Activated gamma-delta T cell treated with Interleukin-2 at 50 U/mL for 16 hours (primary cell): Measurements from ENCODE around the gene HAUS2.
"Not testable (repeated sequence)": the region's sequence is repeated elsewhere in the genome, so short reads cannot be mapped to it uniquely, and the experiment has no call there.

ENCODE experiments used
- DNase-seq: peaks from one replicate; pipeline ENCODE4 v3.0.0-alpha.2; 2020

Gene HAUS2

GRCh38 chr15:42576040-42576594, 27.5 kb downstream of the HAUS2 start:
- no peak for DNase-seq

- DNase-seq, result no peak
Measured at GRCh38 chr15:42576776-42577175, 28.1 kb downstream of the HAUS2 start.

DNA sequence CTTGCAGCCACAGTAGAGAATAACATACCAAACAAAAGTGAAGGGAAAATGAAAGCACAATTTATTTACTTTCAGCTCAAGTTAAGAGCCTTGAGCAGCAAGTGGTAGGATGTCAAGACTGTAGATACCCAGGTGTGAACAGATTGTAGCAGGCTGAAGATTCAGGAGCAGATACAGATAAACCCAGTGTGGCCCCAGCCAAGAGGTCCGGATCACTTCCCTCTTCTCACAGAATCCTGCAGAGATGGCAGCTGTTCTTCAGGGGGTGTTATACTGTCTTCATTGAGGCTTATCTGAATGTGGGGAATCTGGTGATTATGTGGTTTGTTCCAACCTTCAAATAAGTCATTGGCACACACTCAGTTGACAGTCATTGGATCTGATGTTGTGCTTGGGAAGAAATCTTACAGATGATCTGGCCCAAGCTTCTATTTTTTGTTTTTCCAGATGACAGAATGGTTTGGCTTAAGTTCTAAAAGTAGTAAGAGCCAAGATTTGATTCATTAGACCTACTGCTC, 28.9 kb downstream of the HAUS2 start:
- no peak for DNase-seq

GRCh38 chr15:42578984-42579537, 30.4 kb downstream of the HAUS2 start:
- no peak for DNase-seq

GRCh38 chr15:42581272-42581730, 32.7 kb downstream of the HAUS2 start:
- DNase-seq, result peak; percentile 81

GRCh38 chr15:42582569-42583375, 34.1 kb downstream of the HAUS2 start:
- DNase-seq, result no peak

DNA sequence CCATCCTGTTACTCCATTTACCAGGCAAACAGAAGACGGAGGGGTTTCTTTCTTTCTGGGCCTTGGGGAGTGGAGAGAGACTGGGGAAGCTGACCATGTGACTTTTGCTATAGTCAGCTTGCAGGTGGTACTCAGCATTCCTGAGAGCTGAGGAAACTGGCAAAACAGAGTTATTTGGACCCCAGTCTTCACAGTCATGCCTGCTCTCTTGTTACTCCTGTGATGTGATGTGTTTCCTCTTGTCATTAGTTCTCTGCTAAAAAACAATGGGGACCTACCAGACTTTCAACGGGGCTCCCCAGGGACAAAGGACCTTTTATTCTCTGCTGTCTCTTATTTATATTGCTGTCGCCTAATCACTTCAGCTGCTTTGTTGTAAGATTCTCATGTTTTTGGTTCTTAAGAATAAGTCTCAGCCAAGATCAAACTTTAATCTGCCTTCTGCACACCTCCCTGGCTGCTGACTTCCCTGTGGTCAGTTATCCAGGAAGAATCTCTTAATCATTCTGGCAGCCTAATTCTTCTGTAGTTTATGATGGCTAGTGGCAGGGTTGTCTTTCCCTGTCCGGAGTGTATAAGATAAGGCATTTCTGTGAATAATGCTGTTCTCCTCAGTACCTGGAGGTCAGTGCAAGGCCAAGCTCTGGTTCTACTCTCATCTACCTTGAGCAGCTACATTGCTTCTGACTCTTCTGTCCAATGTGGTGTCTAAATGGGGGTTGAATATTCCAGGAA, 35.6 kb downstream of the HAUS2 start:
- no peak for DNase-seq

DNA sequence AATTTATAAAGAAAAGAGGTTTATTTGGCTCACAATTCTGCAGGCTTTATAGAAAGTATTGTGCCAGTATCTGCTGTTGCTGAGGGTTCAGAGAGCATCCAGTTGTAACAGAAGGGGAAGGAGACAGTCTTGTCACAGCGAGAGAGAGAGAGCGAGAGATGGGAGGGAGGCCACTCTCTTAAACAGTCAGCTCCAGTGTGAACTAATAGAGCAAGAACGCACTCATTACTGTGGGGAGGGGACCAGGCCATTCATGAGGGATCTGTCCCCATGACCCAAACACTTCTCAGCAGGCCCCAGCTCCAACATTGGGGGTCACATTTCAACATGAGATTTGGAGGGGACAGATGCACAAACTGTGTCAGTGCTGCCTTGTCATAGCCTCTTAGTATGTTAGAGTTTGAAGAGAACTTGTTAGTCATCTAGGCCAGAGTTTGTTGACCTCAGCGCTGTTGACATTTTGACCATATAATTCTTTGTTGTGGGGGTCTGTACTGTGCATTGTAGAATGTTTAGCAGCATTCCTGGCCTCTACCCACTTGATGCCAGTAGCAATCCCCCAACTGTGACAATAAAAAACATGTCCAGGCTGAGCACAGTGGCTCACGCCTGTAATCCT, 42.1 kb downstream of the HAUS2 start:
- DNase-seq, result no peak

DNA sequence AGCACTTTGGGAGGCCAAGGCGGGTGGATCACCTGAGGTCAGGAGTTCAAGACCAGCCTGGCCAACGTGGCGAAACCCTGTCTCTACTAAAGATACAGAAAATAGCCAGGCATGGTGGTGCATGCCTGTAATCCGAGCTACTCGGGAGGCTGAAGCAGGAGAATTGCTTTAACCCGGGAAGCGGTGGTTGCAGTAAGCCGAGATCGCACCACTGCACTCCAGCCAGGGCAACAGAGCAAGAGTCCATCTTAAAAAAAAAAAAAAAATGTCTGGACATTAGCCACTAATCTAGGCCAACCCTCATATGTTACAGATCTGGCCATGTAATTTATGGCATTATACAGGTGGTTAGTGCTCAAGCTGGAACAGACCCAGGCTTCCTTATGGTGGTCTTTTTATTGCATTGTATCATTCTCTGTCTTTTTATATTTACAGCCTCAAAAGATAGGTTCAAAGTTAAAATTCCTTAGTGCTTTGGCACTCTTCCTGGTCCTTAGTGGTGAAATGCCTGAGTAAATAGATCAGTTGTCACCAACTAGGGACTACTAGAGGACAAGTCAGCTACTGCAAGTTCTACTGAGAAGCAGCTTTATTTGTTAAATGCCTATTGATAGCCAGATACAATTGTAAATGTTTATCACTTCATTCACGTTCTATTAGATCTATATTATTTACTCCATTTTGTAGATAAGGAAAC, 42.7 kb downstream of the HAUS2 start:
- DNase-seq, result no peak

DNA sequence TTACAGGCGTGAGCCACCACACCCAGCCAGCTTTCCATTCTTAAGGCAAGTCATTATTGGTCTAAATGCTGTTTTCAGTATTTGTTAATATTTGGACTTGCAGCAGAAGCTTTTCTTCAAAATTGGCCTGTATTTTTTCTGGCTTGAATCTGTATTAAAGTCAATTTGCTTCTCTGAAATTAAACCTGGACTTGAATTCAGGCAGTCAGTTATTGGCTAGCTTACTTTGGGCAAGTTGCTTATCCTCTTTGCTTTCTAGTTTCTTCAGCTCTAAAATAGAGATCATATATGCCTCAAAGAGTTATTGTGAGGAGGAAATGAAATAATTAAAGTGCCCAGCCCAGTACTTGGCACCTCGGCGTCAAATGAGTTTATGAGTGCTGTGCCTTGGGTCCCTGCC, 44.1 kb downstream of the HAUS2 start:
- no peak for DNase-seq

- DNase-seq, result no peak
Measured at GRCh38 chr15:42593143-42593542, 44.5 kb downstream of the HAUS2 start.

DNA sequence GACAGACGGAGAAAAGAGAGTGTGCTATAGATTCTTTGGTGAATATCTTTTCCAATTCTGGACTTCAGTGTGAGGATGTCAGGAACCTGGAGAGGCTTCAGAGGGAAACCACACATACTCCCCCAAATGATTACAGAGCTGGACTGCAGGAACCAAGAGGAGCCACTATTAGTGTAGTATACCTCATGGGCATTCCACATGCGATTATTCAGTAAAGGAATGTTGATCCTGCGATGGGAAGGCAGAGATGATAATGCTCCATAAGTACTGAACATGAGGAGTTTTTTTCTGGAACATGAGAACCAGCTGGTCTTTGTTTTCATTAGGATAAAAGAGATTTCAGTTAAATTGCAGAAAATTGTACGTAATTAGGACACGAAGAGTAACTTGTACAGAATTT, 45.5 kb downstream of the HAUS2 start:
- no peak for DNase-seq

DNA sequence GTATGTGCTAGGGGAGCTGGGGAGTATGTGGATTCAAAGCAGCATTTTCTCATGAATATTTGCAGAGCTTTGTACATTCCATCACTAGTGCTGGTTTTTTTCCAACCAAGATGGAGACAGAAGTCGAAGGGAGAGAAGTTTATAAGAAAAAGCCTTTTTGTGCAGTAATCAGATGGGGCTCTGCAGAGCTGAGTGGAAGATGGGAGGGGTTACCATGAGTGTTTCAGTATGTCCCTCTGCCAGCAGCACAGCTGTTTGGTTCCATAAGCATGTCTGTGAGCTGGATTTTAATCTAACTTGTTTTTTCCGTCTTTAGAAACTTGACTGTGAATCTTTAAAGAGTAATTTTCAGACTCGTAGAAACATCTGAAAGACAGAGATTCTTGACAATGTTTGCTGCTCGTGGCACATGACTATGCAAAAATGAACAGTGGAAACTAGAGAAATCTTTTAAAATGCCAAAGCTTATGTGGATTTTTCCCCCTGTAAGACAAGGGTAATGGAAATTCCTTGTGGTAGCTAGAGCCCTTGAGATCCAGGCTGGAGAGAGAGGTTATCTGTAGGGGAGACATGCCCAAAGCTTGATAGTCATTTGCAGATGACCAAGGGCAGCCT, 47.1 kb downstream of the HAUS2 start:
- no peak for DNase-seq

GRCh38 chr15:42601316-42601715, 52.7 kb downstream of the HAUS2 start:
- DNase-seq, result not testable (repeated sequence)

DNA sequence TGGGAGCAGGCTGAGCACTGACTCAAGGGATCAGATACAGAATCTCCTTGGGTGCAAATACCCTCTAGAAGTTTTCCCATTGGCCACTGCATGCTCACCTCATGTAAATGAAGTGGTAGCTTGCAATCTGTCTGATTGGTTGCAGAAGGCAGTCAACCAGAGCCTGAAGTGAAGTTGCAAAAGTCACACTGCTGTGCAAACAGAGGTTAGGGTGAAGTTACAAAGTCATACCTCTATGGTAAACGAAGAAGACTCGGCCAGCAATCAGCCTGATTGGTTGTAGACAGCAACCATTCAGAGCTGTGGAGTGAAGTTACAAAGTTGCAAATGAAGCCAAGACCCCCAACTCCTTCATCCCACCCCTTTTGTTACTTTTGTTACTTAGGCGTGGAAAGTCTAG, 53.9 kb downstream of the HAUS2 start:
- no peak for DNase-seq

DNA sequence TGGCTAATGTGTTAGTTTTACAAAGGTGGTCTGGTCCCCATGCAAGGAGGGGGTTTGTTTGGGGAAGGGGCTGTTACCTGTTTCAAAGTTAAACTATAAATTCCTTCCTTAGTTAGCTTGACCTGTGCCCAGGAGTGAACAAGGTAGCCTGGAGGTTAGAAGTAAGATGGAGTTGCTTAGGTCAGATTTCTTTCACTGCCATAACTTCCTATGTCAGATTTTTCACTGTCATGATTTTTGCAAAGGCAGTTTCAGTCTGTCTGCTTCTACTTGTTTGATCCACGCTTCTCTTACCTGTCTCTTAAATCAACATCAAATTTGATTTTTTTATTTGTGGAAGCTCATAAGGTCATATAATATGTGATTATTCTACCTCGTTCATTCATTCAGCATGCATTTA, 55.3 kb downstream of the HAUS2 start:
- no peak for DNase-seq

DNA sequence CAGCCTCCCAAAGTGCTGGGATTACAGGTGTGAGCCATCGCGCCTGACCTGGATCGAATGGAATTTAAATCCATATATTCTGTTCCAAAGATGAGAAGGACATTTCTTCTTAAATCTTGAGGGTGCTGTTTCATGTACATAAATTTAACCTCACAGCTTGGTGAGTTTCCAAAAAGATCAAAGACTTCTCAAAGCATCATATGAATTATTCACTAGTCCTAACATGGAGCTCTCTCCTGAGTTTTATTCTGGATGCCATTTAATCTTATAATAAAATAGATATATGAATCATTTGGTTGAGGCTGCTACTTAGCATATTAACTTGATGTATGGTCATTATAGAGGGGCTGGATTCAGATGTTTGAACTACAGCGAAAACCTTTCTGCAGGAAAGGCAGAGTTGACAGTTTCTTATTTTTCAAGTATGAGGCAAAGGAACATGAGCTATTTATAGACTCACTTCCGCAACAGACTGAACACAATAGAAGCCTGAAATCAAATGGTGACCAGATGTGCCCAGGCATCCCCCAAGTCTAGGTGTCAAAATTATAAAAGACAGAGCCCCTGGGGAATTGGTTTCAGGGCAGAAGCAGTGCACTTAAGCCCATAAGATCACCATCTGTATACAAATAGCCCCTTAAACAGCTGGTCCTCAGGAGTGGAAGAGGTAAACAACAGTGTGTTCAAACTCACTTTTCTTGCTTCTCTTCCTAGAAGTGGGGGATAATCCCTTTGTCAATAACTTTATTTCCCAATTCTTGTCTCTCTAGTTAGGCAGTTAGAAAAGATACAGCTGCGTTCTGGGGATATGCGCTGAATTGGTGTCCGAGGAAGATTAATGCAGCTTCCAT, 56.5 kb downstream of the HAUS2 start:
- DNase-seq, result no peak

GRCh38 chr15:42605796-42606195, 57.2 kb downstream of the HAUS2 start:
- no peak for DNase-seq

DNA sequence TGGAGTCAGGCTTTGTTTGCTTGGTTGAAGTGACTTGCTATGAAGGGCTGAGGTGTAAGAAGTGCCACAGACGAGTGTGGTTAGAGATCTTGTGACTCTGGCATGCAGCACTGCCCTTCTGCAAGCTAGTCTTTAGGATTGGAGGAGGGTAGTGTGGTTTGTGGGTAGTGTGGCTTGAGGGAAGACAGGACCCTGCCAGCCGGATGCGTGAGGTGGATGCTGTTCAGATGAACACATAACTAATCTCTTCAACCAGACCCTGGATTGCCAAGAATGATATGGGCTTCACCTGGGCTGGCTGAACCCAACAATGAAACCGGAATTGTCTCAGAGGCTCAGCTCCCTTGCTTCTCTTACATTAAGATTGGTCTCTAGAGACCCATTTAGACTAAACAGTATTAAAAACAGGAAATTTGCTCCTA, 59.5 kb downstream of the HAUS2 start:
- DNase-seq, result peak; percentile 50

GRCh38 chr15:42608752-42609488, 60.3 kb downstream of the HAUS2 start:
- no peak for DNase-seq
